NCI-H446 (cell line): ENCODE data around the gene MGAT4B.

Experiments used
- DNase-seq, 2 experiments: peaks; one replicate each; lab custom pipeline; 2025; lab: John Stamatoyannopoulos, UW

Gene MGAT4B

DNA sequence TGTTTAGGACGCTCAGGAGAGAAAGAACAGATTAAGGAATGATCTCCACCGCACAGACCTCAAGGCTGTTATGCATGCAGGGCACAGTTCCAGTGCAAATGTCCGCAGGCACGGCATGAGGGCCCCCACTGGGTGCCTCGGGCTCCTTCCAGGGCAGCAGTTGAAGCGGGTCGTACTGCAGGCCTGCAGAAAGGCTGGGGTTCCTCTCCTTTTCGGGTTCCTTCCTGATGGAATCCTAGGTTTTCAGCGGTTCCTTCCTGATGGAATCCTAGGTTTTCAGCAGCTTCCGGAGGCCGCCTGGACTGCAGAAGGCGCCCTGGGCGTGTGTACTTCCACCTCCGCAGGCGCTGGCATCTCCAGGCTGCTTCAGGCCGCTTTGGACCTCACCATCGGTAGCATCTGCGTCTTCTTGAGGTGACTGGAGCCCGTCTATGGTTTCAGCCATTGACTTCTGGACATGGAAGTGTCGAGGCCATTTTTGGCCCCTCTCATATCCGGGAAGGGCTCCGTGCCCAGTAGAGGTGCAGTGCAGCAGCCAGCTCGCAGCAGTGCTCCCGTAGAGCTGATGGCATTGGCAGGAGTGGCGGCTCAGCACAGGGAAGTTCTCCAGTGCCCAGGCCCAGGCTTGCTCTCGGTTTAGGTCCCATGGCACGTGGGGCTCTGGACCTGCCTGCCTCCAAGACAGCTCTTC, 5.6 kb upstream of the MGAT4B start:
- no peak for DNase-seq

DNA sequence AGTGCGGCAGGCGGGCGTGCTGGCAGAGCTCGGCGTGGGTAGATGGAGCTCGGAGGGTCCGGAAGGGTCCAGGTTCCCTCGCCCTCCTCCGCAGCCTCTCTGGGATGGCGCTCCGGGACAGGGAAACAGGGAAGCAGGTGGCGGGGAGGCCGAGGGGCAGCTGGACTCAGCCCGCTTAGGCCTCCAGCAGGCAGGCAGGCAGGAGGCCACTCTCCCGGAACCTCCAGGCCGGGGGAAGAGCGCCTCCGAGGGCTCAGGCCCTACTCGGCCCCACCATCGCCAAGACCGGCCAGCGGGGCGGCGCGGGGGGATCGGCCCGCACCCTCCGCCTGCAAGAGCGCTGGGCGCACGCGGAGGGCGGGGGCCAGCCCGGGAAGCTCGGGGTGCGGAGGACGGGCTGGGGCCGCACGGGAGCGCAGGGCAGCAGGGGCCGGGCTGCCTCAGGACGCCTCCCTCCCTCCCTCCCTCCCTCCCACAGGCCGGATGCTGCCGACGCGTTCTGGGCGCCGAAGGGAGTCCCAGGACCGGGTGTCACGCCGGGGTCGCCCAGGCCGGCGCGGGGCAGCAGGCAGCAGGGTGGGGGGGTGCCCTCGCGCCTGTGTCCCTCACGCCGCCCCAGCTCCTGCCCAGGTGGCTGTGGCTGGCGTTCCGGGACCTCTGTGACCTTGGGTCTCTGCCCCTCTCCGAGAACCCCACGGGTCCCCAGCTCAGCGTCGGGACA, 977 bp downstream of the MGAT4B start:
- no peak for DNase-seq

DNA sequence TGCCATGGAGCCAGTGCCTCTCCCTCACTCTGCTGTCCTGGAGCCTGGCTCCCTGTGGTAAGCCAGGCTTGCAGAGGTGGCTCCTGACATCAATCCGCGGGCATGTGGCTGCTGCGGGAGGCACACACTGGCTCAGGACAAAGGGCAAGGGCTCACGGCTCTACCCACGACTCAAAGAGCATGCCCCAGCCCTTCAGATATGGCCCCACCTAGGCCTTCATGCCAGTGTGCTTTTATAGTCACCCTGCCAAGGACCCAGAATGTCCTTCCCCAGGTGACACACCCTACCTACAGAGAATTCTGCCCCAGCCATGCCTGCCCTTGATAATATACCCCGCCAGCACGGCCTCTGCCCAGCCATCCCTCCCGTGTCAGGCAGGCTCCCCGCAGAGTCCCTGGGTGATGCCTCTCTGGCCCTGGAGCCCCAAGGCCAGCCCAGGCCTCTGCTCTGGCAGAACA, 1.6 kb downstream of the MGAT4B start:
- no peak for DNase-seq

DNA sequence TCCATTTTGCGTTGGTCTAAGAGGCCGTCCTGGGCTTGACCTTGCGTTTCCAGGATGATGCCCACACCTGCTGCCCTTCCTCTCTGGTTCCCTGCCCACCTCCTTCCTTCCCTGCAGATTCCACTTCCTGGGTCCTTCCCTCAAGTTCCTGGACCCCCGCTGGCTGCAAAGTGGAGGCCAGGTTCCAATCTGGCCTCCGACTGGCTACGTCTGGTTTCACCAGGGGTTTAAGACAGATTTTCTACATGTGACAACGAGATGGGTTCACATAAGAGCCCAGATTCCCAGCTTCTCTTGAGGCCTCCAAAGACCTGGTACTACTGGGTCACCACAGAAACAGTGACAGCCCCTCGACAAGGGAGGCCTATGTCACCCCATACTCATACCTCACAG, 2.1 kb downstream of the MGAT4B start:
- no peak for DNase-seq

DNA sequence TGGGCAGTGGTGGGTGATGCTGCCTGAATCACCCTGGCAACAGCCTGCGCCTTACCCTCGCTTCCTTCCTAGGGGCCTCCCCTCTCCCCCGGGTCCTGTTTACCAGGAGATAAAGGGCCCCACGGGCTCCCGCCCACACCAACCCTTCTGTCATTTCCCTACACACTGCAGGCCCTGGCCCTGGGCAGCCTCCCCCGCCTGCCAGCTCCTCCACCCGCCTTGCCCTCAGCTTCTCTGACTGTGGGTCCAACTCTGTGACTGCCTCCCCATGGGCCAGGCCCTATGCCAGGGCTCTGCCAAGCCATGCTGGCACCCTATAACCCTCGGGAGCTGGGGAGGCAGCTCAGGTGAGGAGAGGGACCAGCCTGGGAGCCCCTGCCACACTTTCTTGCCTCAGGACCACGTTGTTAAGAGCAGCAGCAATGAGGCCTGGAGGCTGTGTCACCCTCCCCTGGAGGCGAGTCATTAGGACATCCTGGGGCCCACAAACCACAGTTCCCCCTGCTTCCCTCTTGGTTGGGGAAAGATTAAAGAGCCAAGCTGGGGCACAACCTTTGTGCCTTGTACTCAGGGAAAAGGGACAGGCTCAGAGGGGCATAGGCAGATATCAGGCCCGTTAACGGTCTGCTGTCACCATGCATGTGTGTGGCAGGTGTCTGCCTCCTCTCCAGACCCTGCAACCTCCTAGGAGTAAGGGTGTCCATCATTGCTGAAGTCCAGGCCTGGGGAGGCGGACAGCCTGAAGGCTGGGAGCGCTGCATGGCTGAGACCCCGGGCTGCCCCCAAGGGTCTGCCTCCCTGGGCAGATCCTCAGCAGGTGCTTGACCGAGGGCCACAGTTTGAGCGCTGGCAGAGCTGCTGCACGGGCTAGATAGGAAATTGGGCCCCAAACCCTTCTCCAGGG, 2.8 kb downstream of the MGAT4B start:
- DNase-seq = no peak

DNA sequence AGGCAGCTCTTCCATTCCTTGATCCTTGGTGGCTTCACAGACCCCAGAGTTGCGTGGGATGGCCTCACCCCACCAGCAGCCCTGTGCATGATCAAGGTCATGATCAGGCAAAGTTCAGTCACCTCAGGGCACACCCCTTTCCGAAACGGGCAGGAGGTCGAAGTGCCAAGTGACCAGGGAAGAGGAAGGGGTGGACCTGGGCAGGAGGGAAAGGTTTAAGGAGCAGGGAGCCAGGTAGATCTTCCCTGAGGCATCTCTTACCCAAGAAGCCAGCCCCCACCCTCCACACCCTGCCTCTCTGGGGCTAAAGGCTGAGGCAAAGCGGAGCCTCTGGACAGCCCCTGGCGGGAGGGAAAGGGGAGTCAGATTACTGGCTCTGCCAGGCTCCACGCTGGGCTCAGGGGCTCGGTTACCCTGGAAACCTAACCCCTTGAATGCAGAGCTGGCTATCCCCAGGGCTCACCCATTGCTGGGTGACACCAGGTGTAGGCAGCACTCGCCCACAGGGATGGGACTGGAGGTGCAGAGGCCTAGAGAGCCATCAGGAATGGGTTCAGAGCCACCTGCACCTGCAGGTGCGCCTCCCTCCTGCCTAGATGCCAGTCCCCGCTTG, 3.6 kb downstream of the MGAT4B start:
- no peak for DNase-seq

DNA sequence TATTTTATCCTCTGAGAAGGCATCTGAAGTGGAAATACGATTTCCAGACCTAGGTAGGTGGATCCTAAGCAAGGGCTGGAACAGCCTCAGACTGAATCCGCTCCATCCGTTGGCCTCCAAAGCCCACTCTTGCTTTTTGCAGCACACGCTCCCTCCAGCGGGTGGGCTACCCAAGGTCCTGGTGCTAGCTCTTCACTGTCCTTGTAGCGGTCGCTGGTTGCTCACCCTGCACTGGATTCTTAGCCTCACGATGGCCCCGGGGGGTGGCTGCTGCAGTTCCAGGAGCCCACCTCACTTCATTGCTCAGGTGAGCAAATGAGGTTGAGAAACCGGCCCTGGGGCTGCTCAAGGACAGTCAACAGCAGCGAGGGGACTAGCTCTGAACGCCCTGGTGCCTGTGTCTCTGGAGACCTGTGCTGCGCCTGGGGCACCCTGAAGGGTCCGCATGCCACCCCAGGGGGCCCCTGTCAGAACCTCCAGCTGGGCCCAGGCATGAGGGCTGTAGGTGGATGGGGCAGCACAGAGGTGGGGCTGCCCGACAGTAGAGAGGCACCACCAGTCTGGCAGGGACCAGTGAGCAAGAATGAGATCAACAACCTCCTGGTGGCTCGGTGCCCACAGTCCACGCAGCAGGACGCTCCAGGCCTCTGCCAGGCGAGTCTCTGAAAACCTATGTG, 4.3 kb downstream of the MGAT4B start:
- DNase-seq = no peak

DNA sequence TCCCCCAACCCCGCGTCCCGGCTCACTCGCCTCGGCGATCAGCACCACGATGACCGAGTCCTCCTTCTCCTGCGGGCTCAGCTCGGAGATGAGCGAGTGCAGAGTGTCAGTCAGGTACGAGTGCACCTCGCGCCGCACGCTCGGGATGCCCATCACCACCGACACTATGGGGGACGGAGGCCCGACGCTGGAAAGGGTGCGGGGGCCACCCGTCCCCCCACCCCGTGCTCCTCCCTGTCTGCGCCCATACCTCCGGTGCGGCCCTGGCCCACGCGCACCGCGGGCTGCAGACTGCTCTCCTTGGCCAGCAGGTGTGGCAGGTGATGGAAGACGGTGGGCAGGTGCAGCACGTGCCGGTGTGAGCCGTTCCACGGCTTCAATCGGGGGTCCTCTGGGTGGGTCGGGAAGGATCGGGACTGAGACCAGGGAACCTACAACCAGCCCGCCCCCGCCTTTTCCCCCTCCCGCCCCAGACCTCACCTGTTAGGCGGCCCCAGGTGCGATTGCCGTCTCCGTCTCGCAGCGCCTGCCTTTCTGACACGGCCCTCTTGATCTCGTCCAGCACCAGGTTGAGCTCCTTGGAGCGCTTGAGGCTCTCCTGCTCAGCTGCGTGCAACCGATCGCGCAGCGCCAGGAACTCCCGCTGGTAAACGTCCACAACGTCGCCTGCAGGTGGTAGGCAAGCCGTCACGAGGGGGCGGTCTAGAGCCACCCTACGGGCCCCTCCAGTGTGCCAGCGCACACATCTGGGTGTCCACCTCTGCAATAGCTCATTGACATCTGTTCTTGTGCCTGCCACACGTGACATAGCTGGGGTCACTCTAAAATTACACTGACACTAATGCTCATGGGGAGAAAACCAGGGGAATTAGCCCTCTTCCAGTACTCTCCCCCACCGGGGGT, 5.1 kb downstream of the MGAT4B start:
- no peak for DNase-seq

DNA sequence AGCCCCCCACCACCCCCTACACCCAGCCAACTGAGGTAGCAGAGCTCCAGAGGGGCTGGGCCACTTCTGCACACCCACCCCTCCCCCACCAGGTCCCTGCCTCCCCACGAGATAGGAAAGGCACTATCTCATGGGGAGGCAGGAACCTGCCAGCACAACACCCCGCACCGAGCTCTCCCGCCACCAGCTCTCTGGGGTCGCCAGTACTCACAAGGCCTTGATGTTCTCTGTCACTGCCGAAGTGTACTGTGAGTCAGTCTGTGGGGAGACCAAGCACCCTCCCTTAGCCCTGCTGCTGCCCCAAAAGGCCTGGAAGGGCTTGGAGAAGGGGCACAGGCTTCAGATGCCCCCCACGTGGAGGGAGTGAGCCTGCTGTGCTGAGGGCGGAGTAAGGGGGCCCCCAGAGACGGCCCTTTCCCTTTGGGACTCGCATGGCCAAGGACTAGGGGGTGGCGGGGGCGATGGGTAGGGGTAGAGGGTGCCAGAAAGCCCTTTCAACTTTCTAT, 5.9 kb downstream of the MGAT4B start:
- no peak for DNase-seq

DNA sequence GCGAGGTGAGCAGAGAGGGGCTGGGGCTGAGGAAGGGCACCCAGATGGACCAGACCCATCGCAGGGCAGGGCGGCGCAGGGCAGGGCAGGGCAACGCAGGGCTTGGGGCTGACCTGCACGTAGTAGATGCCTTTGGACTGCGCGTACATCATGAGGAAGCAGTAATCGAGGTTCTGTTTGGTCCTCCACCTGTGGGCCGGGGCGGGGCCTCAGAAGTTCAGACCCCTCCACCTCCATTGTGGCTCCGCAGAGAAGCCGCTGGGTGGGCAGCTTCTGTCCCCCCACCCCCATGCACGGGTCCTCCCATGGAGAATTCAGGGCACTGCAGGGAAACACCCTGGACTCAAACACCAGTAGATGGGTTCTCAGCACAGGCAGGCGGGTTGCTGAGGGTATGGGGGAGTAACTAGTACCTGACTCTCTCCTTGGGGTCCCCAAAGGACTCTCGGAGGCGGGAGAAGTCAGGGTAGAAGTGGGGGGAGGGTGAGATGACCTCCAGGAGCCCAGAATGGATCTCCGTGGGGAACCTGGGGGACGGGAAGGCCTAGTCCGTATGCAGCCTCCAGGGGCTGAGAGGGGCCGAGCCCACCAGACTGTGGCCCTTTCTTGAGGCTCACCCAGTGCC, 6.5 kb downstream of the MGAT4B start:
- DNase-seq = no peak

DNA sequence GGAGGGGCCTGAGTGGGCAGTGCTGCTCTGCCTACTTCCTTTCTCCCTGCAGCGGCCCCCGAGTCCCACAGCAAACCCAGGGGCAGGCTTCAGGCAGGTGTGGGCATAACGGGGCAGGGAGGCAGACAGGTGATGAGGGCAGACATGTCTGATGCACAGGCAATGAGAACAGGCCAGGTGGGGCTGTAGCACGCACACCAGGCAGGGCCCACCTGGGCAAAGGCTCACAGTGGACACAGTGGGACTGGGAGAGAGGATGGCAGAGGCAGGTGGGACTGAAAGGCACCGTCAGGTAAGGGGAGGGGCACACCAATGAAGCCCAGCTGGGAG, 7.1 kb downstream of the MGAT4B start:
- no peak for DNase-seq

DNA sequence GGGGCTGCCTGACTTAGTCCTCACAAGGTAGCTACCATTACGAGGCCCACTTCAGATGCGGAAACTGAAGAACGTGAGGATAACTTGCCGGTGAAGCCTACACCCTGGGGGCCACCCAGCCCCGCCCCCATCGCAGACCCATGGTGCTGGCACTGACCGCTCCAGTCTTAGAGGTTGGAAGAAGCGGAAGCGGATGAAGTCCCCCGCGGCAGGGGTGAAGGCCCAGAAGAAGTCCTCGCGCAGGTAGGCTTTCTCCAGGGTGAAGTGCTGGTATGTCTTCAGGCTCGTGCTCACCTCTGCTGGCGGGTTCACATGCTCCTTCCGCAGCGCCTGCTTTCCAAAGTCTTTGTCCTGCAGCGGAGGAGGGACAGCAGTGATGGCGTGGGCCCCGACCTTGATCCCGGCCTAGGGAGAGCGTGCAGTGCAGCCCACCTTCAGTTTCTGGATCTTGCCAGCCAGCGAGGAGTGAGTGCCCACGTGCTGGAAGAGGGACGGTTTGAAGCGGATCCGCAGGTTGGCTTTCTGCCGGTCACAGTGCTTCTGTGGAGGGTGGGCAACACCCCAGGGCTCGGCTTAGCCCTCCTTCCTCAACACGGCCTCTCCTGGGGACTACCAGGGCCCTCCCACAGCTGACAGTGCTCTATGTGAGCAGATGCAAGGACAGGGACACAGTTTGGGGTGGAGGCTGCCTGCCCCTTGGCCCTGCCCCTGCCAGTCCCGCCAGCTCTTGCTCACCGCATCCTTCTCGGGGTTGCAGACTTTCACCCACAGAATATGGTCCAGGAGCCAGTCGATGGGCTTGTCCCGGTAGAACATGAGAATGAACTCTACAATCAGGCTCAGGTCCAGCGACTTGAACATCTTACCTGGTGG, 7.7 kb downstream of the MGAT4B start:
- no peak for DNase-seq

DNA sequence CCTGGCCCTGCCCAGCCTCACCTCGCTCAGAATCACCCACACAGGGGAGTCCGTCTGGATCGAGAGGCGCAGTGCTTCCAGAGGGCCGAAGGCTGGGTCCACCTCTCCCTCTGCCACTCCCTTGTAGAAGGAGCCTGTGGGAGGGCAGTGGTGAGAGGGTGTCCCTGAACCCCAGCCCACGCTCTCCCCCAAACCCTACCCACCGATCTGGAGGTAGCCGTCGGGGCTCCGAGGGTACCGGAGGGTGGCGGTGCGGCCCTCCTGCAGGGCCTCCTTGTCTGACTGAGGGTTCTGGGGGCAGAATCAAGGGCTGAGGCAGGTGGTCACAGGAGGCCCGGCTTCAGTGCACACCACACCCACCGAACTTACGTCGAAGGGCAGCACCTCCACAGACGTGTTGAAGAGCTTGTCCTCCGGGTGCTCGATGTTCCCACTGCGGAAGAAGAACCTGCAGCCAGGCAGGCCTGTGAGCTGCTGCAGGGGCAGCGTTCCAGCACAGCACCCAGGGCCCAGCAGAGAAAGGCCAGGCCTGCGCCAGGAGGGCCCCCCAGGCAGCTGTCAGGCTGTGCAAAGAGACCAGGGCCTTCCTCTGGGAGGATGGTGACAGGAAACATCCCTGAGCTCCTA, 8.4 kb downstream of the MGAT4B start:
- DNase-seq = no peak

DNA sequence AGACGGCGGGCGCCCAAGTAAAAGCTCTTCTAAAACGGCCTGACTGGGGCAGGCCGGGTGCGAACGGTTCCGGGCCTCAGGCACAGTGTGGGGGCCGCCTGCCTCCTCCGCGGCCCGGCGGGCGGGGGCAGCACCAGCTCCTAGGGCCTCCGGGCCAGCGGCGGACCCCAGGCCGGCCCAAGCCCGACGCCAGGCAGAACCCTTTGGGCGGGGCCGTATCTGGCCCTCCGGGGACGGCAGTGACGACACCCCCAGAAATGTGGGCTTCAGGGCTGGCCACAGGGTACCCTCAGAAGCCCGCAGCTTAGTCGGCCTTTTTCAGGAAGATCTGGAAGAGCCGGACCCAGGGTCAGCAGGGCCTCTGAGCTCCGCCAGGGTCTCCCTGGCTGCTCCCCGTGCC, 8.9 kb downstream of the MGAT4B start:
- no peak for DNase-seq

DNA sequence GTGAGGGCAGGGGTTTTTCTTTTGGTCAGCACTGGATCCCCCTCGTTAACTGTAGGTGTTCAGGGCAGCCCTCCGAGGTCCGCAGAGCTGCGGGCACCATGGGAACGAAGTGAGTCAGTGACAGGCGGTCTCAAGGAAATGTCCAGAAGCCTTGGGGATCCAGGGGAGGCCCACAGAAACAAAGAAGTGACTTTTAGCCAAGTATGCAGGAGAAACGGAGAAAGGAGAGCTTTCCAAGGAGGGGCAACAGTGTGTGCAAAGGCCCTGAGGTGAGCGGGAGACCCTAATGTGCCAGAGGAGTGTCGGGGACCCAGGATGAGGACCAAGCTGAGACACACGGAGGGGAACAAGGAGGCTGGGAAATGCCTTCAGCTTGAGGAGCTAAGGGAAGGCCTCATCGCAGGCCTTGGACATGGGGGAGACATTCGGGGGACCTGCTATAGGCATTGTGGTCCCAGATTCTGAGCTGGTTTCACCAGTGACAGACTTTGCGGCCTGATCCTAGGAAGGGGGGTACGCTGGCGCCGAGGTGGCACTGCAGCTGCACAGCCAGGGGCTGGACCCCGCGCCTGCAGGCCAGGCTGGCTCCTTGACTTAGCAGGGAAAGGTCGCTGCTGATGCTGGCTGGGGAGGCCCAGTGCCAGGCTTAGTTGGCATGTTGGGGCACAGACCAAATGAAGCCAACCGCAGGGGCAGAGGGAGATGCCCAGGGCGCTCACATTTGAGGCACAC, 9.6 kb downstream of the MGAT4B start:
- DNase-seq = no peak

DNA sequence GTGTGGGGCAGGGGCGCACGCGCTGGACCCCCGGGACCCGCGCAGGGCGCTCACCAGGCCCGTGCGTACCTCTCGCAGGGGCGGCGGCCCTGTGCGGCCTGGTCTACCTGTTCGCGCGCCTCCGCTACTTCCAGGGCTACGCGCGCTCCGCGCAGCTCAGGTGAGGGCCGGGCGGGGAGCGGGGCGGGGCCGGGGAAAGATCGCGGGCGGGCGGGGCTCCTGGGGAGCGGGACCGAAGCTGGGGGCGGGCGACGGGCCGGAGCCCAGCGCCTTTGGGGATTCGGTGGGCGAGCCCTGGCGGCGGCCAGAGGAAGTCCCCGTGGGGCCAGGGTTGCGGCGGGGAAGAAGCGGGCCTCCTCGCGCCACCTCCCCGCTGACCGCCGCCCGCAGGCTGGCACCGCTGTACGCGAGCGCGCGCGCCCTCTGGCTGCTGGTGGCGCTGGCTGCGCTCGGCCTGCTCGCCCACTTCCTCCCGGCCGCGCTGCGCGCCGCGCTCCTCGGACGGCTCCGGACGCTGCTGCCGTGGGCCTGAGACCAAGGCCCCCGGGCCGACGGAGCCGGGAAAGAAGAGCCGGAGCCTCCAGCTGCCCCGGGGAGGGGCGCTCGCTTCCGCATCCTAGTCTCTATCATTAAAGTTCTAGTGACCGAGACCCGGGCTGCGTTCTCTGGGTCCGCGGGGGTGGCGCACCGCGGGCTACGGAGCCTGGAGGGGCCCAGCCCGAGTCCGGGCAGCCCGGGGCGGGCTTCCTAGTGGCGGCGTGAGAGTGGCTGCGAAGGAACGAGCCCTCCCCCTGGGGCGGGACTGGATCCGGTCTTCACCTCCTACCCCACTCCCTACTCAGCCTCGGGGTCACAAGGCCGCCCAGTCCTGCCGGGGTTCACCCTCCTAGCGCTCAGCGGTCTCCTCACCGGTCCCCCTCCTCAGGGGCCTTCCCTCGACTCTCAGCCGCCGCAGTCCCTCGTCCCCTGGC, 10.5 kb downstream of the MGAT4B start:
- peak in 1 of 2 experiments; percentile 71 for DNase-seq
